ENCODE measurements around the gene ERV3-1. TPM values are rescaled to one million over a fixed set of nuclear protein-coding genes. Genes with fewer than 3 reads are reported as not detected.
"Not testable (repeated sequence)": the region's sequence is repeated elsewhere in the genome, so short reads cannot be mapped to it uniquely, and the experiment has no call there.

Gene ERV3-1
- total RNA-seq, 1 experiment from 2014 or later = 16.5 TPM

DNA sequence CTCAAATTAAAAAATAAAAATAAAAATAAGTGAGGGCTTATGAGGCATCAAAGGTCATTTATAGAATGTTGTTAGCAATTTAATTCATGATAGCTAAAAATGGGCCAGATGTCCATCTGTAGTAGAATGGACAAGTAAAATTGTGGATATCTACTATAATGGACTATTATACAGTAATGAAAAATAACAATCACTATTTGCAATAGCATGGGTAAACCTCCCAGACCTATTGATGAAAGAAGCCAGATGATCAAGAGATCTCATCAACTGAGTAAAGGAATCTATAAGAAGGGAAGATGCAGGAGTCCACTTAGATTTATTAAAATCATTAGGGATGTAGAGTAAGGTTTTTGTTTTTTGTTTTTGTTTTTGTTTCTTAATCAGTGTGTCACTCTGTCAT is 29.0 kb upstream of the ERV3-1 start:
- H2BK20ac ChIP-seq (ENCODE audit: low read depth, low read length, poor library complexity, severe bottlenecking); H3K18ac ChIP-seq (ENCODE audit: insufficient read length, low read depth, low read length); H3K27me3 ChIP-seq (ENCODE audit: insufficient read depth, low read length); H3K9ac ChIP-seq (ENCODE audit: extremely low read depth, insufficient read length, low read length); H3K79me1 ChIP-seq (ENCODE audit: insufficient read depth, low read depth, low read length, poor library complexity, severe bottlenecking); H3K9me3 ChIP-seq (ENCODE audit: control insufficient read depth, low read depth, low read length); H2BK120ac ChIP-seq (ENCODE audit: low read depth, low read length, poor library complexity, severe bottlenecking); H4K20me1 ChIP-seq (ENCODE audit: control insufficient read depth, insufficient read depth, insufficient read length); H3K9me3 Mint-ChIP-seq; H3T11ph ChIP-seq (ENCODE audit: low read length); H3K4me1 ChIP-seq (ENCODE audit: insufficient read depth, low read length); H3K23ac ChIP-seq (ENCODE audit: insufficient read length, low read depth, low read length); H3K14ac ChIP-seq (ENCODE audit: insufficient read depth, low read length); H3K23me2 ChIP-seq (ENCODE audit: insufficient read length, low read depth, low read length, poor library complexity, severe bottlenecking); H3K4ac ChIP-seq (ENCODE audit: low read depth, low read length); H4K5ac ChIP-seq (ENCODE audit: insufficient read length, low read depth, low read length); H2BK5ac ChIP-seq (ENCODE audit: insufficient read length, low read length); H4K8ac ChIP-seq (replicated peaks; ENCODE audit: insufficient read length, low read depth, low read length); H3K4me3 Mint-ChIP-seq; H2BK12ac ChIP-seq (ENCODE audit: insufficient read length, low read depth, low read length); H3K4me2 ChIP-seq (ENCODE audit: insufficient read depth, insufficient read length, low read length); H3K27me3 Mint-ChIP-seq (ENCODE audit: low read depth); H2AK5ac ChIP-seq (ENCODE audit: insufficient read length, low read length); H3K36me3 Mint-ChIP-seq (ENCODE audit: insufficient read depth in 1 of 3, low read depth in 3 of 3); H3K79me2 ChIP-seq (ENCODE audit: insufficient read depth, low read length); H3K27ac Mint-ChIP-seq; H3K56ac ChIP-seq (ENCODE audit: insufficient read length, low read depth, low read length); H2BK15ac ChIP-seq (ENCODE audit: low read depth, low read length); H4K91ac ChIP-seq (ENCODE audit: insufficient read length, low read depth, low read length); DNase-seq; H3K27ac ChIP-seq (ENCODE audit: insufficient read length, low read depth, low read length); H2AFZ ChIP-seq (ENCODE audit: low read length): not testable (repeated sequence)
- H3K4me1 Mint-ChIP-seq = peaks cover 15 to 16% of the 10 kb centered on the region in 2 experiments

DNA sequence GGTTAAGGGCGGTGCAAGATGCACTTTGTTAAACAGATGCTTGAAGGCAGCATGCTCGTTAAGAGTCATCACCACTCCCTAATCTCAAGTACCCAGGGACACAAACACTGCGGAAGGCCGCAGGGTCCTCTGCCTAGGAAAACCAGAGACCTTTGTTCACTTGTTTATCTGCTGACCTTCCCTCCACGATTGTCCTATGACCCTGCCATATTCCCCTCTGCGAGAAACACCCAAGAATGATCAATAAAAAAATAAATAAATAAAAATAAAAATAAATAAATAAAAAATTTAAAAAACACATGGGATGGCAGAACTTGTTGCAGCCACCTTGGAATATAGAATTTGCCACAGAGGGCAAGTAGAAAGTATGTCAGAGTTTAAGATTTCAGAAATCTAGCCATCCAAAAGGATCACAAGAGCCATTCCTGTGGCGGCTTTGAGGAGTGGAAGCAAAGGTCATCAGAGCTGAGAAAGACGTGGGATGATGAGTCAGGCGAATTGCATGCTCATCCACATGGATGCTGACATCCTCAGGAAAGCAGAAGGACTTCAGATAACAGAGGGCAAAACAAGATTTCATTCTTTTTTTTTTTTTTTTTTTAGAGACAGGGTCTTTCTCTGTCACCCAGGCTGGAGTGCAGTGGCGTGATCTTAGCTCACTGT is 27.8 kb upstream of the ERV3-1 start:
- H4K20me1 ChIP-seq (ENCODE audit: control insufficient read depth, insufficient read depth, insufficient read length); H3K27me3 Mint-ChIP-seq (ENCODE audit: low read depth); DNase-seq; H4K5ac ChIP-seq (ENCODE audit: insufficient read length, low read depth, low read length); H2BK12ac ChIP-seq (ENCODE audit: insufficient read length, low read depth, low read length); H2AFZ ChIP-seq (ENCODE audit: low read length); H3K4ac ChIP-seq (ENCODE audit: low read depth, low read length); H2BK5ac ChIP-seq (ENCODE audit: insufficient read length, low read length); H3K23ac ChIP-seq (ENCODE audit: insufficient read length, low read depth, low read length); H3K27ac ChIP-seq (ENCODE audit: insufficient read length, low read depth, low read length); H3K27me3 ChIP-seq (ENCODE audit: insufficient read depth, low read length); H3K4me1 ChIP-seq (ENCODE audit: insufficient read depth, low read length); H3K9me3 ChIP-seq (ENCODE audit: control insufficient read depth, low read depth, low read length); H3K18ac ChIP-seq (ENCODE audit: insufficient read length, low read depth, low read length); H3K56ac ChIP-seq (ENCODE audit: insufficient read length, low read depth, low read length); H4K8ac ChIP-seq (replicated peaks; ENCODE audit: insufficient read length, low read depth, low read length); H3K4me2 ChIP-seq (ENCODE audit: insufficient read depth, insufficient read length, low read length); H3K4me3 Mint-ChIP-seq; H3K79me1 ChIP-seq (ENCODE audit: insufficient read depth, low read depth, low read length, poor library complexity, severe bottlenecking); H3K14ac ChIP-seq (ENCODE audit: insufficient read depth, low read length); H3K79me2 ChIP-seq (ENCODE audit: insufficient read depth, low read length); H3K9ac ChIP-seq (ENCODE audit: extremely low read depth, insufficient read length, low read length); H2BK120ac ChIP-seq (ENCODE audit: low read depth, low read length, poor library complexity, severe bottlenecking); H3T11ph ChIP-seq (ENCODE audit: low read length); H3K36me3 Mint-ChIP-seq (ENCODE audit: insufficient read depth in 1 of 3, low read depth in 3 of 3); H3K27ac Mint-ChIP-seq; H4K91ac ChIP-seq (ENCODE audit: insufficient read length, low read depth, low read length); H2BK15ac ChIP-seq (ENCODE audit: low read depth, low read length); H3K23me2 ChIP-seq (ENCODE audit: insufficient read length, low read depth, low read length, poor library complexity, severe bottlenecking); H2BK20ac ChIP-seq (ENCODE audit: low read depth, low read length, poor library complexity, severe bottlenecking); H2AK5ac ChIP-seq (ENCODE audit: insufficient read length, low read length); H3K4me1 Mint-ChIP-seq: not testable (repeated sequence)
- H3K9me3 Mint-ChIP-seq = peaks cover 9 to 10% of the 10 kb centered on the region in 2 experiments; a peak in 4 of 5 replicates
- no CpG with 5 or more reads among the region's 10 CpGs for WGBS (ENCODE audit: extremely low coverage, insufficient read length, low lambda C conversion rate)

All from H9 (cell line).